ACHN (cell line): Measurements from ENCODE around the gene ZNF366.

Experiments
- DNase-seq: peaks from one replicate; pipeline ENCODE4 v3.0.0-alpha.2; 2015
- in situ Hi-C: cut with HindIII; loops from 2 replicates; pipeline ENCODE4 v1.10.0; 2017; ENCODE audit warnings: low sequenced_read_pairs, low pct_ligation_motif_present, low pct_unique_long_range_greater_than_20kb

ZNF366 gene

GRCh38 chr5:72525816-72526215 lies 18.6 kb upstream of the ZNF366 start:
- no peak for DNase-seq
- in situ Hi-C loops, result no loop called here

DNA sequence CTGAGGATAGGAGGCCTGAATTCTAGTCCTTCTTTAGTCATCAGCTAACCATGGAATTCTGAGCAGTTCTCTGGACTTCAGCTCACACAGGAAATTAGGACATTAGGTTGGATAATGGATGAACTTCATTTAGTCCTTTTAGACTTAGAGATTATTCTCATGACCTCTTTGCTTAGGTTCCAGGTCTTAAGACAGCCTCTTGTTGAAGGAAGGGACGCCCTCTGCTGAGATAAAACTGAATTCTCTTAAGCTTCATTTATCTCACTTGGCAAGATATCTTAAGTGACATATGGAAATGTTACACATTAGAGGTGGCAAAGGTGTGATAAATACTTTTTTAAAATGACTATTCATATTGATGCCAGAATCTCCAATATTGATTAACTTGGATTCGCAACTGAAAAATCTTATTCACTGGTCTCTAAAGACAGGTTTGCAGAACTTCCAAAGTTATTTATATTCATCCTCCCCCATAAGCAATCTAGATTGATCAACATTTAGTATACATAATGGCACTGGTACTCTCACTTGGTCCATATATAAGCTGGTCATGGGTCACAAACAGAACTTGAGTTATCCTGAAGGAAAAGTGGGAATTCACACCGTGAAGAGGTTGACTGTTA lies 16.9 kb upstream of the ZNF366 start:
- in situ Hi-C loops, result no loop called here

DNA sequence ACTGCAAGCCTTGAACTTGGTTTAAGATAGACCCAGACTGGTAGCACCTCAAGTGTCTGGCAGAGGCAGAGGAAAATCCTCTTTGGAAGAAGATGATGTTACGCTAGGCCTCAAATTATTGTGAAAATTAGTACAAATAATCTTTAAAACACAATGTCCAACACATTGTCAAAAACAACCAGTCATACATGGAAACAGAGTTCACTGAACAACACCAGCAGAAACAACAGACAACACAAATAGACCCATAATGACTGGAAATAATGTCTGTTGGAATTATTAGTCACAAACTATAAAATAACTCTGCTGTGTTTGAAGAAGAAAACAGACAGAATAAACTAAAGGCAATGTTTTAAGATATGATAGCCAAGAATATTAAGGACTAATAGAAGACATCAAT lies 15.4 kb upstream of the ZNF366 start:
- in situ Hi-C loops, result no loop called here
- DNase-seq, result no peak

More for the DNA sequence above, 16.9 kb upstream of the ZNF366 start:
- DNase-seq, result peak; percentile 62

DNA sequence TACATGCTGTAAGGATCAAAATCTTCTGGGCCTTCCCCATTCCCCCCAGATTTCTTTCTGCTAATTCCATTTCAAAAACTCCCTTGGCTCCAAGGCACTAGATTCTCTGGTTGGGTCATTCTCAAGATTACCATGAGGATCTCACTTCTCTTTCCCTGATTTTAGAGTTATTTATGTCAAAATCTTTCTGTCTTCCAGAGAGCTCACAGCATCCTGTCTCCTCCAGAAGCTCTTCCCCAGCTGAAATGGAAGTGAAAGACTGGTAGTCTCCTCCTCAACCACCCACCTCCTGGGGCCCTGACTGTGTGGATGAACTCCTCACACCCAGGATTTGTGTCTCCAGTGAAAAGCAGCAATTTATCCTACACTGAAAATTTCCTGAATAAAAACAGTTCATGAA lies 11.9 kb upstream of the ZNF366 start:
- in situ Hi-C loops, result no loop called here
- DNase-seq, result no peak

GRCh38 chr5:72518001-72518683 lies 10.9 kb upstream of the ZNF366 start:
- no peak for DNase-seq

DNA sequence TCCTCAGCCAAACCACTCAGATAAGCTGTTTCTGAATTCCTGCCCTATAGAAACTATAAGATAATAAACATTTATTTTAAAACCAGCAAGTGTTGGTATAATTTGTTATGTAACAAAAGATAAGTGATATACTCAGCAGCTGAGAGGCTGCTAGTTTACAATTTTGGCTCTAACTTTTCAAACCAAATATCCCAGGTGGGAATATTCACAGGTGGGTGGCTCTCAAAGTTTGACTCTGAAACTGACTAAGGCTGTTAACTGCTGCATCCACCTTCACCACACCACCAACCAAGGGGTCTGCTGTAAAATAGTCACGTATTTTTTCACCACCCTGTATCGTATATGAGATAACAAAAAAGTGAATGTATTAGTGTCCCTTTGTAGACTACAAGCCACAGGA lies 9.7 kb upstream of the ZNF366 start:
- DNase-seq, result no peak
- in situ Hi-C loops, result no loop called here

More at GRCh38 chr5:72518001-72518683, 10.9 kb upstream of the ZNF366 start:
- in situ Hi-C loops, result no loop called here

DNA sequence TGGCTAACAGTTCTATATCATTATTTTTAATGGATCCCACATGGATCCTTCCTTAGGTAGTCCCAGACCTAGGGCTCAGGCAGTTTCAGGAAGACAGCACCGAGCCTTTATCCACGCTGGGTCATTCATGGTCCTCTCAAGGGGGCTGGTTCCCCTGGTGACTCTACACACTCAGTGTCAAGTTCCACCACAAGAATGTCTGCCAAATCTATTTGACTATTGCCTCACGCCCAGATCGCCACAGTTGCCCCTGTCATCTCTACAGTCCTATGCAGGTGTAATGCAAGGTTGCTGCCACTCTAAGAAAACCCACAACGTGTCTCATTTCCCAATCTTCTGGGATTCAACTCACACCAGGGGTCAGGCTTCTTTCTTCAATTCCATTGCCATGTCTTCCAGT lies 8.0 kb upstream of the ZNF366 start:
- in situ Hi-C loops, result no loop called here
- DNase-seq, result no peak

- in situ Hi-C loops, result no loop called here
- DNase-seq, result no peak
These were observed 5.3 kb upstream of the ZNF366 start for GRCh38 chr5:72512593-72512860.

DNA sequence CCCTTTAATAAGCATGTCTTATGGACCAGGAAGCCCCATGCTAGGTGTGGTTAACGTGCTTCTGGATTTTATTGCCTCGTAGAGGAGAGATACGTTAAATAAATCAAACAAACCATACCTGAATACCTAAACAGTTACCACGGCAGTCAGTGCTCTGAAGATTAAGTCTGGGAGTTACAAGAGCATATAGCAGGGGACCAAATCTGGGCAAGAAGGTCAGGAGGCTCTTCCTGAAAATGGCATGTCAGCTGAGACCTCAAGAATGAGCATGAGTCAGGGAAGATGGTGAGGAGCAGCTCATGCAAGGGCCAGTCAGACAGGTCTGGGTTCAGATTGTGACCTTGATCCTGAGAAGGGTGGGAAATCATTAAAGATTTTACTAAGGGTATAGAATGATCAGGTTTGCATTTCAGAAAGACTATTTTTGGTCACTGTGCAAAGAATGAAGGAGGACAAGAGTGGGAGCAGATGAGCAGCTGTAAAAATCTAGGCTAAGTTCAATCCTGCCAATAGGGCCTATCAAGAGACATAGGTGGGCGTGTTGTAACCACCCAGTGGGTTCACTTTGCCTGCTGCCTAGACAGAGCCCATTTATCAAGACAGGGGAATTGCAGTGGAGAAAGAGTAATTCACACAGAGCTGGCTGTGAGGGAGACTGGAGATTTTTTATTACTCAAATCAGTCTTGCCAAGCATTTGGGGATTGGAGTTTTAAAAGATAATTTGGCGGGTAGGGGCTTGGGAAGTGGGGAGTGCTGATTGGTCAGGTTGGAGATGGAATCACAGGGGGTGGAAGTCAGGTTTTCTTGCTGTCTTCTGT lies 4.8 kb upstream of the ZNF366 start:
- no peak for DNase-seq
- in situ Hi-C loops, result no loop called here

DNA sequence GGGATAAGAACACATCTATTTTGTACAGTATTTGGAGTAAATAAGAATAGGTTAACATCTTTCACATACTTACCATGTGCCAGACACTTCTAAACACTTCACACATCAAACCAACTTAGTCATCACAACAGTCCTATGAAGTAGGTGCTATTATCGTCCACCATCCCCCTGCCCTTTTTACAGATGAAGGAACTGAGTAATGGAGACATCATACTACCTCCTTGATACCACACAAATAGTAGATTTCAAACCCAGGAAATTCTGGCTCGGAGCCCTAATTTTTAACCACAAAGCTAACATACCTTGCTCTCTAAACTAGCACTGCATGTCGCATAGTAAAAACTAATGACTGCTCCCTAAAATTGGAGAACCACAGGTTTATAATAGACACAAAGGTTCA lies 4.2 kb upstream of the ZNF366 start:
- DNase-seq, result no peak
- in situ Hi-C loops, result no loop called here

- no peak for DNase-seq
- in situ Hi-C loops, result no loop called here
These were observed 3.5 kb upstream of the ZNF366 start for GRCh38 chr5:72510610-72511181.

- in situ Hi-C loops, result no loop called here
- DNase-seq, result no peak
These were observed 2.2 kb upstream of the ZNF366 start for GRCh38 chr5:72509401-72509800.

- in situ Hi-C loops, result no loop called here
These were observed 1.3 kb upstream of the ZNF366 start for GRCh38 chr5:72508241-72509170.

GRCh38 chr5:72507907-72508238 lies 663 bp upstream of the ZNF366 start:
- DNase-seq, result no peak
- in situ Hi-C loops, result no loop called here

More at GRCh38 chr5:72508241-72509170, 1.3 kb upstream of the ZNF366 start:
- DNase-seq, result no peak

DNA sequence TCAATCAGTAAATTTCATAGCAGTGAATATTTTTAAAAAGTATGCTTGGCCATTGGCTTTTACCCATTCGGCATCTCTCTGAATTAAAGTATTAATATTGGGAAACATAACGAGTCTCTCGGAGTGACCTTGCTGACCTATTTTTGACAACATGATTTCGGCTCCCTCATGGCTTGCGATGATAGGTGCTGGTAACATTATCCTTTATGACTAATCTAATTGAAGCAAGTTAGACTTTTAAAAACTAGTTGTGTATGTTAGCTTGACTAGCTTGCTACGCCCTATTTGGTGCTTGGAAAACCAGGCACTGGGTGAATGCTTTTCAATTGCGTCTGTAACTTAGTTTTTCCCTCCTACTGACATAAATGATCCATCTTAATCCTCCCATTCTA lies 1.1 kb downstream of the ZNF366 start:
- in situ Hi-C loops, result no loop called here

GRCh38 chr5:72505539-72506157 lies 1.6 kb downstream of the ZNF366 start:
- in situ Hi-C loops, result no loop called here
- no peak for DNase-seq

More for the DNA sequence above, 1.1 kb downstream of the ZNF366 start:
- no peak for DNase-seq

GRCh38 chr5:72505016-72505415 lies 2.2 kb downstream of the ZNF366 start:
- in situ Hi-C loops, result no loop called here
- no peak for DNase-seq

GRCh38 chr5:72503888-72504491 lies 3.2 kb downstream of the ZNF366 start:
- in situ Hi-C loops, result no loop called here
- DNase-seq, result peak; percentile 12
